ENCODE measurements around the gene ADAMTSL3.

GRCh38 chr15:83983634-83984458 lies 329.9 kb downstream of the ADAMTSL3 start:
- TF ChIP-seq POLR2A (IDR thresholded peaks at IDR 0.05) (no peak), CTCF (IDR thresholded peaks at IDR 0.05) (no peak)
